K562 (cell line): ENCODE results near the gene TGM1.

Experiments
- KDM1A ChIP-seq, 2 experiments: fragments of 450-650 bp; IDR thresholded peaks; 2 replicates each; pipeline ENCODE4 v1.6.1; 2016; ENCODE audit warnings: mild to moderate bottlenecking in 2 of 2
- MCM3 ChIP-seq: fragments of 450-650 bp; IDR thresholded peaks from 2 replicates; pipeline ENCODE4 v1.6.1; 2016
- NCOA1 ChIP-seq: fragments of 450-650 bp; IDR thresholded peaks from 2 replicates; pipeline ENCODE4 v1.6.1; 2016; ENCODE audit warnings: low read depth

DNA sequence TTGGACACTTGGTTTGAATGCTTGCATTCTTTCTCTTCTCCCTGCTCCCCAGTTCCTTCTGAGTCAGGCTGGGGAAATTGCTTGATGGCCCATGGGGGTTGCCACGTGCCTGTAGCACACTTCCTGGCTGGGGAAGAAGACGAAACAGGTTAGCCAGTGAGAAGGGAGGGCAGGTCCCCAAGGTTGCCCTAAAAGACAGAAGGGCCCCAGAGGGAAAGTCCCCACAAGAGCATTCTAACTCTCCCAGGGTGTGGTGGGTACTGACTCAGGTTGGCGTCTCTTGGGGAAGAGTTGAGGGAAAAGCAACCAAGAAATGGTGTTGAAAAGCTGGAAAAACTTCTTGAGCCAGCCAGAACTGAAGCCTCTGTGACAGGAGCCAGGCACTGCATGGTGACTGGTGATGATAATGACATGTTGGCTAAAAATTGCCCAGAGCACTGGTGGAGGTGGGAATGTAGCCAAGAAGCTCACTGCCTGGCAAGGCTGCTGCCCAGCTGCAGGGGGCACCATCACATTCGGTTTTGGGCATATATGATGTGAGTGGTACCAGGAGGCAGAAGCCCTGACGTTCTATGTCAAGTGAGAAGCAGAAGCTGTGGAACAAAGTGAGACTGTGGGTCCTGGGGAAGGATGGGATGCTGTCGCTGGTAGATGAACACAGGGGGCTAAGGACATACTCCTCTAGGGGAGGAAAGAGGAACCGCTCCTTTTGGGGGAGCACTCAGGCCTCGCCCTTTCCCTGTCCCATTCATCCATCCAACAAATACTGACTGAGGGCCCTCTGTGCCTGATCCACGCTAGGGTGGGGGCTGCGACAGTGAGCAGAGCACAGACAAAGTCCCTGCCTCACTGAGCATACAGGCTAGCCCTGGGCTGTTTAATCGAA is 16.6 kb upstream of the TGM1 start:
- no peak for TF ChIP-seq KDM1A (IDR thresholded peaks at IDR 0.05)
- no peak for TF ChIP-seq NCOA1
- TF ChIP-seq MCM3 = no peak
